BE2C (cell line): Measurements from ENCODE around the gene MTHFS.

Experiments used
- DNase-seq: peaks from one replicate; pipeline ENCODE4 v3.0.0-alpha.2; 2020
- H3K27me3 ChIP-seq: fragments of 250-450 bp; sonication (Bioruptor Pico); 2 replicates; pipeline ENCODE4 v1.5.1; 2020; ENCODE audit warnings: mild to moderate bottlenecking
- H3K36me3 ChIP-seq: fragments of 250-450 bp; sonication (Bioruptor Pico); 2 replicates; pipeline ENCODE4 v1.5.1; 2020; ENCODE audit warnings: mild to moderate bottlenecking
- H3K4me1 ChIP-seq: fragments of 250-450 bp; sonication (Bioruptor Pico); 2 replicates; pipeline ENCODE4 v1.5.1; 2020
- H3K4me3 ChIP-seq: 2 replicates; pipeline ENCODE4 v1.5.1; 2011; ENCODE audit warnings: low read depth, low read length
- H3K9me3 ChIP-seq: fragments of 250-450 bp; sonication (Bioruptor Pico); 2 replicates; pipeline ENCODE4 v1.5.1; 2020
- CTCF ChIP-seq: IDR thresholded peaks from 2 replicates; pipeline ENCODE4 v1.5.1; 2012; ENCODE audit warnings: mild to moderate bottlenecking, low read depth, low read length

The MTHFS gene

GRCh38 chr15:79826800-79827199 is 70.0 kb downstream of the MTHFS start:
- no peak for DNase-seq
- no peaks in the 10 kb centered on the region for H3K4me1 ChIP-seq
- H3K9me3 ChIP-seq = no peaks in the 10 kb centered on the region
- H3K27me3 ChIP-seq = no peaks in the 10 kb centered on the region
- no peaks in the 10 kb centered on the region for H3K36me3 ChIP-seq
- TF ChIP-seq CTCF = no peak
- H3K4me3 ChIP-seq = no peak overlapping the region

- Histone ChIP-seq H3K9me3 (no peaks in the 10 kb centered on the region), H3K36me3 (no peaks in the 10 kb centered on the region), H3K27me3 (no peaks in the 10 kb centered on the region), H3K4me3 (no peak overlapping the region), H3K4me1 (no peaks in the 10 kb centered on the region)
- no peak for TF ChIP-seq CTCF
- DNase-seq = no peak
Observed at GRCh38 chr15:79824136-79824701, 72.6 kb downstream of the MTHFS start.

GRCh38 chr15:79820820-79821219 is 76.0 kb downstream of the MTHFS start:
- Histone ChIP-seq H3K4me3 (no peak overlapping the region), H3K9me3 (no peaks in the 10 kb centered on the region), H3K36me3 (no peaks in the 10 kb centered on the region), H3K4me1 (no peaks in the 10 kb centered on the region), H3K27me3 (no peaks in the 10 kb centered on the region)
- no peak for DNase-seq
- TF ChIP-seq CTCF = no peak

GRCh38 chr15:79820176-79820575 is 76.6 kb downstream of the MTHFS start:
- Histone ChIP-seq H3K9me3 (no peaks in the 10 kb centered on the region), H3K36me3 (no peaks in the 10 kb centered on the region), H3K27me3 (no peaks in the 10 kb centered on the region), H3K4me1 (no peaks in the 10 kb centered on the region), H3K4me3 (no peak overlapping the region)
- no peak for TF ChIP-seq CTCF
- no peak for DNase-seq

- Histone ChIP-seq H3K4me1 (peaks cover 16% of the 10 kb centered on the region), H3K9me3 (no peaks in the 10 kb centered on the region), H3K36me3 (no peaks in the 10 kb centered on the region), H3K27me3 (no peaks in the 10 kb centered on the region), H3K4me3 (no peak overlapping the region)
- TF ChIP-seq CTCF = no peak
- no peak for DNase-seq
Observed at GRCh38 chr15:79816571-79816970, 80.2 kb downstream of the MTHFS start.

GRCh38 chr15:79815468-79815867 is 81.3 kb downstream of the MTHFS start:
- no peak overlapping the region for H3K4me3 ChIP-seq
- no peaks in the 10 kb centered on the region for H3K9me3 ChIP-seq
- H3K27me3 ChIP-seq = no peaks in the 10 kb centered on the region
- no peak for TF ChIP-seq CTCF
- H3K4me1 ChIP-seq = peaks cover 24% of the 10 kb centered on the region
- no peak for DNase-seq
- no peaks in the 10 kb centered on the region for H3K36me3 ChIP-seq
